ENCODE results near the gene TGM4. TPM values are rescaled to one million over a fixed set of nuclear protein-coding genes. Genes with fewer than 3 reads are reported as not detected.

TGM4 gene
- total and polyA plus RNA-seq, 2 donors (not counting 1 experiment from before 2014, with no cell fraction given): not detected

- Histone ChIP-seq H3K27ac (ENCODE audit: low read length in 2 of 2) (no peak overlapping the region), H3K4me2 (replicated peaks; ENCODE audit: low read depth, low read length, poor library complexity, severe bottlenecking) (no peak overlapping the region), H3K9ac (ENCODE audit: low read length) (no peak overlapping the region), H3K36me3 (replicated peaks in 1 of 2; ENCODE audit: control extremely low read depth in 1 of 2, control insufficient read depth in 1 of 2, extremely low read depth in 1 of 2, insufficient read depth in 2 of 2, low read length in 1 of 2) (no peaks in the 10 kb centered on the region), H4K20me1 (ENCODE audit: control insufficient read depth, insufficient read depth, low read length, poor library complexity, severe bottlenecking) (no peaks in the 10 kb centered on the region), H3K9me3 (ENCODE audit: control extremely low read depth in 1 of 3, control insufficient read depth in 2 of 3, insufficient read depth in 1 of 3, low read length in 2 of 3) (no peaks in the 10 kb centered on the region), H3K4me1 (ENCODE audit: control insufficient read depth in 2 of 2, insufficient read depth in 2 of 2, low read length in 2 of 2) (no peaks in the 10 kb centered on the region), H2AFZ (ENCODE audit: insufficient read depth, low read depth, low read length, poor library complexity, severe bottlenecking) (no peak overlapping the region), H3K4me3 (ENCODE audit: control extremely low read depth in 1 of 5, extremely low read depth in 1 of 5, insufficient read depth in 1 of 5, low read depth in 2 of 5, low read length in 4 of 5) (no peak overlapping the region), H3K79me2 (ENCODE audit: control insufficient read depth, insufficient read depth, low read length) (no peaks in the 10 kb centered on the region), H3K27me3 (replicated peaks in 1 of 4; ENCODE audit: control extremely low read depth in 1 of 4, control insufficient read depth in 3 of 4, insufficient read depth in 4 of 4, low read length in 3 of 4) (no peaks in the 10 kb centered on the region)
- no peak for TF ChIP-seq EZH2 (IDR thresholded peaks at IDR 0.05; ENCODE audit: borderline replicate concordance, insufficient read depth, low read depth, low read length, poor library complexity, severe bottlenecking)
- POLR2A ChIA-PET: no interaction called here
- Mint-ChIP-seq H3K4me1 (peaks cover 5% of the 10 kb centered on the region), H3K27ac (no peak overlapping the region), H3K27me3 (peaks cover 2% of the 10 kb centered on the region), H3K9me3 (ENCODE audit: insufficient read depth) (no peaks in the 10 kb centered on the region), H3K4me3 (no peak overlapping the region)
- intact Hi-C loops (cut with micrococcal nuclease): no loop called here
- DNase-seq (no peak), ATAC-seq (ENCODE audit: low read depth) (no peak)
- CTCF ChIA-PET: no interaction called here
- WGBS (ENCODE audit: insufficient coverage): 92% methylated on average over 2 of the region's 2 CpGs
Measured at GRCh38 chr3:44893097-44893496, 18.7 kb downstream of the TGM4 start.

GRCh38 chr3:44894485-44894884 lies 20.1 kb downstream of the TGM4 start:
- no peak overlapping the region for H2AFZ ChIP-seq (ENCODE audit: insufficient read depth, low read depth, low read length, poor library complexity, severe bottlenecking)
- Mint-ChIP-seq H3K4me3 (no peak overlapping the region), H3K27me3 (peaks cover under 1% of the 10 kb centered on the region), H3K27ac (no peak overlapping the region), H3K4me1 (peaks cover 5% of the 10 kb centered on the region), H3K9me3 (ENCODE audit: insufficient read depth) (no peaks in the 10 kb centered on the region)
- H4K20me1 ChIP-seq (ENCODE audit: control insufficient read depth, insufficient read depth, low read length, poor library complexity, severe bottlenecking): no peaks in the 10 kb centered on the region
- TF ChIP-seq, protein P1, sequence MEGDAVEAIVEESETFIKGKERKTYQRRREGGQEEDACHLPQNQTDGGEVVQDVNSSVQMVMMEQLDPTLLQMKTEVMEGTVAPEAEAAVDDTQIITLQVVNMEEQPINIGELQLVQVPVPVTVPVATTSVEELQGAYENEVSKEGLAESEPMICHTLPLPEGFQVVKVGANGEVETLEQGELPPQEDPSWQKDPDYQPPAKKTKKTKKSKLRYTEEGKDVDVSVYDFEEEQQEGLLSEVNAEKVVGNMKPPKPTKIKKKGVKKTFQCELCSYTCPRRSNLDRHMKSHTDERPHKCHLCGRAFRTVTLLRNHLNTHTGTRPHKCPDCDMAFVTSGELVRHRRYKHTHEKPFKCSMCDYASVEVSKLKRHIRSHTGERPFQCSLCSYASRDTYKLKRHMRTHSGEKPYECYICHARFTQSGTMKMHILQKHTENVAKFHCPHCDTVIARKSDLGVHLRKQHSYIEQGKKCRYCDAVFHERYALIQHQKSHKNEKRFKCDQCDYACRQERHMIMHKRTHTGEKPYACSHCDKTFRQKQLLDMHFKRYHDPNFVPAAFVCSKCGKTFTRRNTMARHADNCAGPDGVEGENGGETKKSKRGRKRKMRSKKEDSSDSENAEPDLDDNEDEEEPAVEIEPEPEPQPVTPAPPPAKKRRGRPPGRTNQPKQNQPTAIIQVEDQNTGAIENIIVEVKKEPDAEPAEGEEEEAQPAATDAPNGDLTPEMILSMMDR (IDR thresholded peaks at IDR 0.05): no peak
- TF ChIP-seq EZH2 (IDR thresholded peaks at IDR 0.05; ENCODE audit: borderline replicate concordance, insufficient read depth, low read depth, low read length, poor library complexity, severe bottlenecking): no peak
- H3K79me2 ChIP-seq (ENCODE audit: control insufficient read depth, insufficient read depth, low read length): no peaks in the 10 kb centered on the region
- ChIA-PET CTCF (no interaction called here), POLR2A (no interaction called here)
- no peak overlapping the region for H3K4me3 ChIP-seq (ENCODE audit: control extremely low read depth in 1 of 5, extremely low read depth in 1 of 5, insufficient read depth in 1 of 5, low read depth in 2 of 5, low read length in 4 of 5)
- DNase-seq: no peak
- H3K4me2 ChIP-seq (replicated peaks; ENCODE audit: low read depth, low read length, poor library complexity, severe bottlenecking): no peak overlapping the region
- H3K9me3 ChIP-seq (ENCODE audit: control extremely low read depth in 1 of 3, control insufficient read depth in 2 of 3, insufficient read depth in 1 of 3, low read length in 2 of 3): no peaks in the 10 kb centered on the region
- no peaks in the 10 kb centered on the region for H3K36me3 ChIP-seq (replicated peaks in 1 of 2; ENCODE audit: control extremely low read depth in 1 of 2, control insufficient read depth in 1 of 2, extremely low read depth in 1 of 2, insufficient read depth in 2 of 2, low read length in 1 of 2)
- peaks cover 0 to 8% (median 2%) of the 10 kb centered on the region in 4 experiments for H3K27me3 ChIP-seq (replicated peaks in 1 of 4; ENCODE audit: control extremely low read depth in 1 of 4, control insufficient read depth in 3 of 4, insufficient read depth in 4 of 4, low read length in 3 of 4)
- no peak overlapping the region for H3K9ac ChIP-seq (ENCODE audit: low read length)
- WGBS (ENCODE audit: insufficient coverage): no CpG with 5 or more reads among the region's 5 CpGs
- H3K4me1 ChIP-seq (ENCODE audit: control insufficient read depth in 2 of 2, insufficient read depth in 2 of 2, low read length in 2 of 2): no peaks in the 10 kb centered on the region
- intact Hi-C loops (cut with micrococcal nuclease): no loop called here
- no peak overlapping the region for H3K27ac ChIP-seq (ENCODE audit: low read length in 2 of 2)
- ATAC-seq (ENCODE audit: low read depth): no peak
